ENCODE data around the gene DBH.

Gene DBH

DNA sequence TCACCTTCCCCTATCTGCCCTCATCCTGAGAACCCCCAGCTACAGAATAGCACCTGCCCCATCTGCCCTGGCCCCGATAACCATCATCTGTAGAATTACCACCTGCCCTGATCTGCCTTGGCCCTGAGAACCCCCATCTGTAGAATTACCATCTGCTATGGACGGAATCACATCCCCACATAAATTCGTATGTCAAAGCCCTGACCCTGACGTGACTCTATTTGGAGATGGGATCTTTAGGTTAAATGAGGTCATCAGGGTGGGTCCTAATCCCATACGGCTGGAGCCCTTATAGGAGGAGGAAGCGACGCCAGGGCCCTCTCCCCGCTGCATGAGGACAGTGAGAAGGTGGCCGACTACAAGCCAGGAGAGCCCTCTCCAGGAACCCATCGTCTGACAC lies 69.4 kb downstream of the DBH start:
- TF ChIP-seq, protein P1, sequence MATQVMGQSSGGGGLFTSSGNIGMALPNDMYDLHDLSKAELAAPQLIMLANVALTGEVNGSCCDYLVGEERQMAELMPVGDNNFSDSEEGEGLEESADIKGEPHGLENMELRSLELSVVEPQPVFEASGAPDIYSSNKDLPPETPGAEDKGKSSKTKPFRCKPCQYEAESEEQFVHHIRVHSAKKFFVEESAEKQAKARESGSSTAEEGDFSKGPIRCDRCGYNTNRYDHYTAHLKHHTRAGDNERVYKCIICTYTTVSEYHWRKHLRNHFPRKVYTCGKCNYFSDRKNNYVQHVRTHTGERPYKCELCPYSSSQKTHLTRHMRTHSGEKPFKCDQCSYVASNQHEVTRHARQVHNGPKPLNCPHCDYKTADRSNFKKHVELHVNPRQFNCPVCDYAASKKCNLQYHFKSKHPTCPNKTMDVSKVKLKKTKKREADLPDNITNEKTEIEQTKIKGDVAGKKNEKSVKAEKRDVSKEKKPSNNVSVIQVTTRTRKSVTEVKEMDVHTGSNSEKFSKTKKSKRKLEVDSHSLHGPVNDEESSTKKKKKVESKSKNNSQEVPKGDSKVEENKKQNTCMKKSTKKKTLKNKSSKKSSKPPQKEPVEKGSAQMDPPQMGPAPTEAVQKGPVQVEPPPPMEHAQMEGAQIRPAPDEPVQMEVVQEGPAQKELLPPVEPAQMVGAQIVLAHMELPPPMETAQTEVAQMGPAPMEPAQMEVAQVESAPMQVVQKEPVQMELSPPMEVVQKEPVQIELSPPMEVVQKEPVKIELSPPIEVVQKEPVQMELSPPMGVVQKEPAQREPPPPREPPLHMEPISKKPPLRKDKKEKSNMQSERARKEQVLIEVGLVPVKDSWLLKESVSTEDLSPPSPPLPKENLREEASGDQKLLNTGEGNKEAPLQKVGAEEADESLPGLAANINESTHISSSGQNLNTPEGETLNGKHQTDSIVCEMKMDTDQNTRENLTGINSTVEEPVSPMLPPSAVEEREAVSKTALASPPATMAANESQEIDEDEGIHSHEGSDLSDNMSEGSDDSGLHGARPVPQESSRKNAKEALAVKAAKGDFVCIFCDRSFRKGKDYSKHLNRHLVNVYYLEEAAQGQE (IDR thresholded peaks at IDR 0.05; ENCODE audit: insufficient replicate concordance, low read depth) = no peak
- no peak for TF ChIP-seq SPI1 (IDR thresholded peaks at IDR 0.05; ENCODE audit: borderline replicate concordance, low read depth)
- TF ChIP-seq, protein P2, sequence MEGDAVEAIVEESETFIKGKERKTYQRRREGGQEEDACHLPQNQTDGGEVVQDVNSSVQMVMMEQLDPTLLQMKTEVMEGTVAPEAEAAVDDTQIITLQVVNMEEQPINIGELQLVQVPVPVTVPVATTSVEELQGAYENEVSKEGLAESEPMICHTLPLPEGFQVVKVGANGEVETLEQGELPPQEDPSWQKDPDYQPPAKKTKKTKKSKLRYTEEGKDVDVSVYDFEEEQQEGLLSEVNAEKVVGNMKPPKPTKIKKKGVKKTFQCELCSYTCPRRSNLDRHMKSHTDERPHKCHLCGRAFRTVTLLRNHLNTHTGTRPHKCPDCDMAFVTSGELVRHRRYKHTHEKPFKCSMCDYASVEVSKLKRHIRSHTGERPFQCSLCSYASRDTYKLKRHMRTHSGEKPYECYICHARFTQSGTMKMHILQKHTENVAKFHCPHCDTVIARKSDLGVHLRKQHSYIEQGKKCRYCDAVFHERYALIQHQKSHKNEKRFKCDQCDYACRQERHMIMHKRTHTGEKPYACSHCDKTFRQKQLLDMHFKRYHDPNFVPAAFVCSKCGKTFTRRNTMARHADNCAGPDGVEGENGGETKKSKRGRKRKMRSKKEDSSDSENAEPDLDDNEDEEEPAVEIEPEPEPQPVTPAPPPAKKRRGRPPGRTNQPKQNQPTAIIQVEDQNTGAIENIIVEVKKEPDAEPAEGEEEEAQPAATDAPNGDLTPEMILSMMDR (IDR thresholded peaks at IDR 0.05; ENCODE audit: insufficient read depth, low read length) = no peak
- no peak for TF ChIP-seq POLR2AphosphoS5 (IDR thresholded peaks at IDR 0.05; ENCODE audit: low read depth)
- no peak for TF ChIP-seq GABPA (IDR thresholded peaks at IDR 0.05; ENCODE audit: low read depth)
- peaks cover 28% of the 10 kb centered on the region for H3K27me3 ChIP-seq (ENCODE audit: insufficient read depth, poor library complexity, severe bottlenecking)
- H3K4me3 ChIP-seq (replicated peaks; ENCODE audit: insufficient read depth, low read length) = no peak overlapping the region
- no peak overlapping the region for H3K27ac ChIP-seq (replicated peaks)
- DNase-seq (ENCODE audit: low read depth in 1 of 2, low spot score in 1 of 2) = no peak

DNA sequence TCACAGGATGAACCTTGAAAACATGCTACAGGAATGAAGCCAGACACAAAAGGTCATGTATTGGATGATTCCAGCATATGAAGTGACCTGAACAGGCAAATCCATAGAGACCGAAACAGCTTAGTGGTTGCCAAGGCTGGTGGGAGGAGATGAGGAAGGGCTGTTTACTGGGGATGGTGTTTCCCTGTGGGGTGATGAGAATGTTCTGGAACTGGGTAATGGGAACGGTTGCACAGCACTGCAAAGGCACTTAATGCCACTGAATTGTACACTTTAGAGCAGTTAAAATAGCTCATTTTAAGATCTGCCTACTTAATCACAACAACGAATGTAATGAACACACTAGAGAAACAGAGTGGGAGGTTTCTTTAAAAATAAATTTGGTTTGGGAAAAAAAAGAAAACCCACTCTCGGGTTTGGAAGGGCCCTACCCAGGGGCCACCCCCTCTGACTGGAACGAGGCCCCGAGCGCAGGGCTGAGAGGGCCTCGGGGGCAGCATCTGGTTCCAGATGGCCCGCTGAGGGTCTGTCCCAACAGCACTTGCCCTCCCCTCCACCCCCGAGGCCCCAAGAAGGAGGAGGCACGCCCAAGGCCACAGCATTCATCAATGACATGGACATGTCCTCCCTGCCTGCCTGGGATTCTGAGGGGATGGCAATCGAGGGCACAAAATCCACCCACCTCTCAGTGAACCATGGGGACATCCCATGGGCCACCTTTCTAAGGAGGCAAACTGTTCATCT lies 70.3 kb downstream of the DBH start:
- Histone ChIP-seq H3K4me3 (replicated peaks; ENCODE audit: insufficient read depth, low read length) (no peak overlapping the region), H3K27ac (replicated peaks) (no peak overlapping the region), H3K27me3 (ENCODE audit: insufficient read depth, poor library complexity, severe bottlenecking) (peaks cover 21% of the 10 kb centered on the region)
- no peak for DNase-seq (ENCODE audit: low read depth in 1 of 2, low spot score in 1 of 2)
- TF ChIP-seq GABPA (IDR thresholded peaks at IDR 0.05; ENCODE audit: low read depth) (no peak), SPI1 (IDR thresholded peaks at IDR 0.05; ENCODE audit: borderline replicate concordance, low read depth) (no peak), POLR2AphosphoS5 (IDR thresholded peaks at IDR 0.05; ENCODE audit: low read depth) (no peak)
- TF ChIP-seq, protein P2 (IDR thresholded peaks at IDR 0.05; ENCODE audit: insufficient read depth, low read length) = no peak

DNA sequence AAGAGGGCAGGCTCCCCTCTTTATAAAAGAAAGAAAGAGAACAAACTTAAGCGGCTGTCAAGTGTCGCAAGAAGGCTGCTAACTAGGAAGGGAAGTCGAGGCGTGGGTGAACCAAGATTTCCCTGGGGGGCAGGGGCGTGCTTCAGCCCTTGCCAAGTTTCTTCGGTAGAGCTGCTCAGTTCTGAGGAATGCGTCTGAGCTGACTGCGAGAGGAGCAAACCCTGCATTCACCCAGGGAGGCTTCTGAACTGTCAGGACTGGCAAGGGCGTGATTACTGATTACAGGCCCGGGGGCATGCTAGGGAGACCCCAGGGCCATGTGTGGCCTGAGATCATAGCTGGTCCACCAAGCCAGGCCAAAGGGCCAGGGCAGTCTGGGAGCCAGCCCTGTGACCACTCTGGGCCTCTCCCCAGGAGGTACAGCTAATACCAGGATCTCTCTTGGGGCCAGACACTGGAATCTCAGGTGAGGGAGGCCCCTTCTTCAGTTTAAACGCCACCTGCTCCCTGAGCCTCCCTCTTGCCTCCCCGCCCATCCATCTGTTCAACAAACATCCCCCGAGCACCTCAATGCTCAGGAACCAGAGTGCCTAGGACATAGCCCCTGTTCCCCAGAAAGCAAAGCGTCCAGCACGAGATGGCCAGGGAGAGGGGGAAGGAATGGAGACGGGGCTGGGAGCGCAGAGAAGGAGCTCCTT lies 71.1 kb downstream of the DBH start:
- Histone ChIP-seq H3K4me3 (replicated peaks; ENCODE audit: insufficient read depth, low read length) (no peak overlapping the region), H3K27me3 (ENCODE audit: insufficient read depth, poor library complexity, severe bottlenecking) (peaks cover 13% of the 10 kb centered on the region), H3K27ac (replicated peaks) (no peak overlapping the region)
- no peak for DNase-seq (ENCODE audit: low read depth in 1 of 2, low spot score in 1 of 2)
- TF ChIP-seq, protein P2 (IDR thresholded peaks at IDR 0.05; ENCODE audit: insufficient read depth, low read length) = no peak
- TF ChIP-seq, protein P1 (IDR thresholded peaks at IDR 0.05; ENCODE audit: insufficient replicate concordance, low read depth) = no peak
- TF ChIP-seq GABPA (IDR thresholded peaks at IDR 0.05; ENCODE audit: low read depth) (no peak), POLR2AphosphoS5 (IDR thresholded peaks at IDR 0.05; ENCODE audit: low read depth) (no peak), SPI1 (IDR thresholded peaks at IDR 0.05; ENCODE audit: borderline replicate concordance, low read depth) (no peak)
